HepG2 (cell line): ENCODE data around the gene CMTM3. TPM values are rescaled to one million over a fixed set of nuclear protein-coding genes. Genes with fewer than 3 reads are reported as not detected.
A peak's percentile ranks its signal among the peaks of the same experiment; 100 is the strongest.

ENCODE experiments used
- GTF3A ChIP-seq: sonication (generic); formaldehyde crosslinking; conservative IDR thresholded peaks from 2 replicates; pipeline ENCODE4 v1.4.0; 2020; ENCODE audit warnings: mild to moderate bottlenecking, missing genetic modification reagents
- MIER3 ChIP-seq: IDR thresholded peaks from 2 replicates; pipeline ENCODE4 v1.6.1; 2016; ENCODE audit warnings: missing compliant biosample characterization, borderline replicate concordance
- MTA1 ChIP-seq: sonication (generic); formaldehyde crosslinking; IDR thresholded peaks from 2 replicates; pipeline ENCODE4 v1.4.0; 2020; ENCODE audit warnings: missing genetic modification reagents, mild to moderate bottlenecking, borderline replicate concordance
- POLR2AphosphoS5 ChIP-seq: IDR thresholded peaks from 2 replicates; pipeline ENCODE4 v1.6.1; 2012; ENCODE audit warnings: low read depth, low read length
- RARG ChIP-seq: sonication (generic); formaldehyde crosslinking; IDR thresholded peaks from 2 replicates; pipeline ENCODE4 v1.4.0; 2020; ENCODE audit warnings: low read depth, mild to moderate bottlenecking, missing genetic modification reagents
- SALL2 ChIP-seq: sonication (generic); formaldehyde crosslinking; IDR thresholded peaks from 2 replicates; pipeline ENCODE4 v1.8.1; 2023; ENCODE audit warnings: mild to moderate bottlenecking, missing genetic modification reagents, inconsistent platforms
- SP5 ChIP-seq: IDR thresholded peaks from 2 replicates; pipeline ENCODE4 v1.6.1; 2016; ENCODE audit warnings: low read depth, borderline replicate concordance
- ZFP82 ChIP-seq: sonication (generic); formaldehyde crosslinking; IDR thresholded peaks from 2 replicates; pipeline ENCODE4 v1.5.1; 2020; ENCODE audit warnings: mild to moderate bottlenecking, missing genetic modification reagents, borderline replicate concordance
- polyA plus RNA-seq, 8 experiments: library from polyadenylated mRNA; depleted of rRNA in 3 of 8; stranded (reverse) in 7 of 8; unstranded in 1 of 8; fragments of >200 nt; fragmentation: Illumina TruSeq in 4 of 8; extraction: Trizol in 4 of 8; gene quantifications; 2 replicates each; pipeline versions ENCODE4 v1.2.1 to v1.2.3, GENCODE V29; 2011 to 2016; ENCODE audit warnings: low read depth in 4 of 8, missing spikeins in 1 of 8, mixed read lengths in 1 of 8; ENCODE audit not compliant: insufficient read depth in 1 of 8
- total RNA-seq, 5 experiments: library from RNA; depleted of rRNA; stranded (reverse); fragments of >200 nt; fragmentation: Illumina TruSeq; extraction: Trizol; gene quantifications; 2 replicates each; pipeline ENCODE4 v1.2.3, GENCODE V29; 2016; ENCODE audit warnings: low read depth in 1 of 5
- TF ChIP-seq, protein P1 (sequence below): sonication (generic); formaldehyde crosslinking; IDR thresholded peaks from one replicate; pipeline ENCODE4 v1.5.1; 2020; ENCODE audit warnings: mild to moderate bottlenecking, missing genetic modification reagents; ENCODE audit errors: not compliant biosample characterization
- TF ChIP-seq, protein P2 (sequence below): sonication (generic); formaldehyde crosslinking; IDR thresholded peaks from 2 replicates; pipeline ENCODE4 v1.4.0; 2020; ENCODE audit warnings: missing genetic modification reagents, borderline replicate concordance
- TF ChIP-seq, protein P3 (sequence below): sonication (generic); formaldehyde crosslinking; IDR thresholded peaks from 2 replicates; pipeline ENCODE4 v1.4.0; 2020; ENCODE audit warnings: mild to moderate bottlenecking, missing genetic modification reagents
- TF ChIP-seq, protein P4 (sequence below): sonication (generic); formaldehyde crosslinking; IDR thresholded peaks from 2 replicates; pipeline ENCODE4 v1.4.0; 2020; ENCODE audit warnings: missing genetic modification reagents

The CMTM3 gene
- total and polyA plus RNA-seq, 2 of the 13 experiments (the other 11 are each of a cell fraction or from before 2014, with no cell fraction given): 29.2 to 48.7 TPM

DNA sequence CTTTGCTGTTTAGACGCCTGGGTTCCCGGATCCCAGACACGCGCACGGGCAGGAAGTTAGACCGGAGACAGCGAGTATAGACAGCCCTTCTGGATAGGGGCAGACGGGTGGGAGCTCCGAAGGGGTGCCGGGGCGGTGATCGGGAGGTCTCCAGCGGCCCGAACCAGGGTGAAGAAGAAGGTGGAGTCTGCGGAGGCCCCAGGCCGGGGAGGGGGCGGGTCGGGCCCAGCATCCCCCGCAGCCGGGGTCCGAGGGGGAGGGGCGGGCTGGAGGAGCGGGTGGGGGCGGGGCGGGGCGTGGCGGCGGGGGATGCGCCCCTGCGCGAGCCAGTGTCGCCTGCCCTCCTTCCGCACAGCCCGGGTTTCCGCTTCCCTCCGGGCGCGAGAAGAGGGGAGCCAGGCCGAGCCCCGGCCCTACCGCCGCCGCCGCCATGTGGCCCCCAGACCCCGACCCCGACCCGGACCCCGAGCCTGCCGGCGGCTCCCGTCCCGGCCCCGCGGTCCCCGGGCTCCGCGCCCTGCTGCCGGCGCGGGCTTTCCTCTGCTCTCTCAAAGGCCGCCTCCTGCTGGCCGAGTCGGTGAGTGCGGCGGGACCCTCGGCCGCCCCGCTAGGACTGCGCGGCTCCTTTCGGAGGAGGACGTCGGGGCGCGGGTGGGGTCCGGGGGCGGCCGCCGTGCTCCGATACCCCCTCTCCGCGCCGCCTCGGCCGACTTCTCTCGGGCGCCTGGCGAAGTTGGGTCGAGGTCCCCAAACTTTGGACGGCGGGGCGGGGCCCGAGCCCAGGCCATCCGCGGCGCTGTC, at the start of gene CMTM3 (continued):
- TF ChIP-seq, protein P1, sequence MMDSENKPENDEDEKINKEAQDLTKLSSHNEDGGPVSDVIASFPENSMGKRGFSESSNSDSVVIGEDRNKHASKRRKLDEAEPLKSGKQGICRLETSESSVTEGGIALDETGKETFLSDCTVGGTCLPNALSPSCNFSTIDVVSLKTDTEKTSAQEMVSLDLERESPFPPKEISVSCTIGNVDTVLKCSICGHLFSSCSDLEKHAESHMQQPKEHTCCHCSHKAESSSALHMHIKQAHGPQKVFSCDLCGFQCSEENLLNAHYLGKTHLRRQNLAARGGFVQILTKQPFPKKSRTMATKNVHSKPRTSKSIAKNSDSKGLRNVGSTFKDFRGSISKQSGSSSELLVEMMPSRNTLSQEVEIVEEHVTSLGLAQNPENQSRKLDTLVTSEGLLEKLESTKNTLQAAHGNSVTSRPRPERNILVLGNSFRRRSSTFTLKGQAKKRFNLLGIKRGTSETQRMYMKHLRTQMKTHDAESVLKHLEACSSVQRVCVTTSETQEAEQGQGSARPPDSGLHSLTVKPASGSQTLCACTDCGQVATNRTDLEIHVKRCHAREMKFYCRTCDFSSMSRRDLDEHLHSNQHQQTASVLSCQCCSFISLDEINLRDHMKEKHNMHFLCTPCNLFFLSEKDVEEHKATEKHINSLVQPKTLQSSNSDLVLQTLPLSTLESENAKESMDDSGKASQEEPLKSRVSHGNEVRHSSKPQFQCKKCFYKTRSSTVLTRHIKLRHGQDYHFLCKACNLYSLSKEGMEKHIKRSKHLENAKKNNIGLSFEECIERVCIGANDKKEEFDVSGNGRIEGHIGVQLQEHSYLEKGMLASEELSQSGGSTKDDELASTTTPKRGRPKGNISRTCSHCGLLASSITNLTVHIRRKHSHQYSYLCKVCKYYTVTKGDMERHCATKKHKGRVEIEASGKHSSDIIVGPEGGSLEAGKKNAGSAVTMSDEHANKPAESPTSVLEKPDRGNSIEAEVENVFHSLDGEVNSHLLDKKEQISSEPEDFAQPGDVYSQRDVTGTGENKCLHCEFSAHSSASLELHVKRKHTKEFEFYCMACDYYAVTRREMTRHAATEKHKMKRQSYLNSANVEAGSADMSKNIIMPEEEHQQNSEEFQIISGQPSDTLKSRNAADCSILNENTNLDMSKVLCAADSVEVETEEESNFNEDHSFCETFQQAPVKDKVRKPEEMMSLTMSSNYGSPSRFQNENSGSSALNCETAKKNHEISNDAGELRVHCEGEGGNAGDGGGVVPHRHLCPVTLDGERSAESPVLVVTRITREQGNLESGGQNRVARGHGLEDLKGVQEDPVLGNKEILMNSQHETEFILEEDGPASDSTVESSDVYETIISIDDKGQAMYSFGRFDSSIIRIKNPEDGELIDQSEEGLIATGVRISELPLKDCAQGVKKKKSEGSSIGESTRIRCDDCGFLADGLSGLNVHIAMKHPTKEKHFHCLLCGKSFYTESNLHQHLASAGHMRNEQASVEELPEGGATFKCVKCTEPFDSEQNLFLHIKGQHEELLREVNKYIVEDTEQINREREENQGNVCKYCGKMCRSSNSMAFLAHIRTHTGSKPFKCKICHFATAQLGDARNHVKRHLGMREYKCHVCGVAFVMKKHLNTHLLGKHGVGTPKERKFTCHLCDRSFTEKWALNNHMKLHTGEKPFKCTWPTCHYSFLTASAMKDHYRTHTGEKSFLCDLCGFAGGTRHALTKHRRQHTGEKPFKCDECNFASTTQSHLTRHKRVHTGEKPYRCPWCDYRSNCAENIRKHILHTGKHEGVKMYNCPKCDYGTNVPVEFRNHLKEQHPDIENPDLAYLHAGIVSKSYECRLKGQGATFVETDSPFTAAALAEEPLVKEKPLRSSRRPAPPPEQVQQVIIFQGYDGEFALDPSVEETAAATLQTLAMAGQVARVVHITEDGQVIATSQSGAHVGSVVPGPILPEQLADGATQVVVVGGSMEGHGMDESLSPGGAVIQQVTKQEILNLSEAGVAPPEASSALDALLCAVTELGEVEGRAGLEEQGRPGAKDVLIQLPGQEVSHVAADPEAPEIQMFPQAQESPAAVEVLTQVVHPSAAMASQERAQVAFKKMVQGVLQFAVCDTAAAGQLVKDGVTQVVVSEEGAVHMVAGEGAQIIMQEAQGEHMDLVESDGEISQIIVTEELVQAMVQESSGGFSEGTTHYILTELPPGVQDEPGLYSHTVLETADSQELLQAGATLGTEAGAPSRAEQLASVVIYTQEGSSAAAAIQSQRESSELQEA: no peak
- TF ChIP-seq, protein P2, sequence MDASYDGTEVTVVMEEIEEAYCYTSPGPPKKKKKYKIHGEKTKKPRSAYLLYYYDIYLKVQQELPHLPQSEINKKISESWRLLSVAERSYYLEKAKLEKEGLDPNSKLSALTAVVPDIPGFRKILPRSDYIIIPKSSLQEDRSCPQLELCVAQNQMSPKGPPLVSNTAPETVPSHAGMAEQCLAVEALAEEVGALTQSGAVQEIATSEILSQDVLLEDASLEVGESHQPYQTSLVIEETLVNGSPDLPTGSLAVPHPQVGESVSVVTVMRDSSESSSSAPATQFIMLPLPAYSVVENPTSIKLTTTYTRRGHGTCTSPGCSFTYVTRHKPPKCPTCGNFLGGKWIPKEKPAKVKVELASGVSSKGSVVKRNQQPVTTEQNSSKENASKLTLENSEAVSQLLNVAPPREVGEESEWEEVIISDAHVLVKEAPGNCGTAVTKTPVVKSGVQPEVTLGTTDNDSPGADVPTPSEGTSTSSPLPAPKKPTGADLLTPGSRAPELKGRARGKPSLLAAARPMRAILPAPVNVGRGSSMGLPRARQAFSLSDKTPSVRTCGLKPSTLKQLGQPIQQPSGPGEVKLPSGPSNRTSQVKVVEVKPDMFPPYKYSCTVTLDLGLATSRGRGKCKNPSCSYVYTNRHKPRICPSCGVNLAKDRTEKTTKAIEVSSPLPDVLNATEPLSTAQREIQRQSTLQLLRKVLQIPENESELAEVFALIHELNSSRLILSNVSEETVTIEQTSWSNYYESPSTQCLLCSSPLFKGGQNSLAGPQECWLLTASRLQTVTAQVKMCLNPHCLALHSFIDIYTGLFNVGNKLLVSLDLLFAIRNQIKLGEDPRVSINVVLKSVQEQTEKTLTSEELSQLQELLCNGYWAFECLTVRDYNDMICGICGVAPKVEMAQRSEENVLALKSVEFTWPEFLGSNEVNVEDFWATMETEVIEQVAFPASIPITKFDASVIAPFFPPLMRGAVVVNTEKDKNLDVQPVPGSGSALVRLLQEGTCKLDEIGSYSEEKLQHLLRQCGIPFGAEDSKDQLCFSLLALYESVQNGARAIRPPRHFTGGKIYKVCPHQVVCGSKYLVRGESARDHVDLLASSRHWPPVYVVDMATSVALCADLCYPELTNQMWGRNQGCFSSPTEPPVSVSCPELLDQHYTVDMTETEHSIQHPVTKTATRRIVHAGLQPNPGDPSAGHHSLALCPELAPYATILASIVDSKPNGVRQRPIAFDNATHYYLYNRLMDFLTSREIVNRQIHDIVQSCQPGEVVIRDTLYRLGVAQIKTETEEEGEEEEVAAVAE (CRISPR knock-in tag): no peak
- TF ChIP-seq POLR2AphosphoS5: no peak
- TF ChIP-seq ZFP82 (CRISPR knock-in tag): 0 out of 2 replicates have a peak, but pooled peaks have one; percentile 66
- TF ChIP-seq, protein P3, sequence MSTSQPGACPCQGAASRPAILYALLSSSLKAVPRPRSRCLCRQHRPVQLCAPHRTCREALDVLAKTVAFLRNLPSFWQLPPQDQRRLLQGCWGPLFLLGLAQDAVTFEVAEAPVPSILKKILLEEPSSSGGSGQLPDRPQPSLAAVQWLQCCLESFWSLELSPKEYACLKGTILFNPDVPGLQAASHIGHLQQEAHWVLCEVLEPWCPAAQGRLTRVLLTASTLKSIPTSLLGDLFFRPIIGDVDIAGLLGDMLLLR (CRISPR knock-in tag): no peak
- TF ChIP-seq, protein P4, sequence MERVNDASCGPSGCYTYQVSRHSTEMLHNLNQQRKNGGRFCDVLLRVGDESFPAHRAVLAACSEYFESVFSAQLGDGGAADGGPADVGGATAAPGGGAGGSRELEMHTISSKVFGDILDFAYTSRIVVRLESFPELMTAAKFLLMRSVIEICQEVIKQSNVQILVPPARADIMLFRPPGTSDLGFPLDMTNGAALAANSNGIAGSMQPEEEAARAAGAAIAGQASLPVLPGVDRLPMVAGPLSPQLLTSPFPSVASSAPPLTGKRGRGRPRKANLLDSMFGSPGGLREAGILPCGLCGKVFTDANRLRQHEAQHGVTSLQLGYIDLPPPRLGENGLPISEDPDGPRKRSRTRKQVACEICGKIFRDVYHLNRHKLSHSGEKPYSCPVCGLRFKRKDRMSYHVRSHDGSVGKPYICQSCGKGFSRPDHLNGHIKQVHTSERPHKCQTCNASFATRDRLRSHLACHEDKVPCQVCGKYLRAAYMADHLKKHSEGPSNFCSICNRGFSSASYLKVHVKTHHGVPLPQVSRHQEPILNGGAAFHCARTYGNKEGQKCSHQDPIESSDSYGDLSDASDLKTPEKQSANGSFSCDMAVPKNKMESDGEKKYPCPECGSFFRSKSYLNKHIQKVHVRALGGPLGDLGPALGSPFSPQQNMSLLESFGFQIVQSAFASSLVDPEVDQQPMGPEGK (CRISPR knock-in tag): no peak; the same call in none of the 2 replicates
- TF ChIP-seq RARG (CRISPR knock-in tag): no peak
- no peak for TF ChIP-seq MTA1 (CRISPR knock-in tag)
- no peak; the same call in 1 of the 2 replicates for TF ChIP-seq SP5 (CRISPR knock-in tag)
- TF ChIP-seq MIER3 (CRISPR knock-in tag): no peak
- TF ChIP-seq SALL2 (CRISPR knock-in tag): 0 out of 2 replicates have a peak, but pooled peaks have one; percentile 3
- no peak for TF ChIP-seq GTF3A
